Skeletal muscle tissue (tissue), 4 donors: Measurements from ENCODE around the gene RALB. TPM values are rescaled to one million over a fixed set of nuclear protein-coding genes. Genes with fewer than 3 reads are reported as not detected.
A peak's percentile ranks its signal among the peaks of the same experiment; 100 is the strongest.

Experiments used
- H3K27ac ChIP-seq: one replicate; pipeline ENCODE4 v1.7.0; 2013; ENCODE audit warnings: mild to moderate bottlenecking, low read depth, low read length, inconsistent platforms
- H3K27me3 ChIP-seq, 3 donors: one replicate each; pipeline ENCODE4 v1.7.0; 2013; ENCODE audit warnings: low read length in 3 of 3; ENCODE audit not compliant: control insufficient read depth in 3 of 3, insufficient read depth in 3 of 3
- H3K36me3 ChIP-seq, 3 donors: one replicate each; pipeline ENCODE4 v1.7.0; 2013; ENCODE audit warnings: low read length in 3 of 3; ENCODE audit not compliant: control insufficient read depth in 3 of 3, insufficient read depth in 3 of 3
- H3K4me1 ChIP-seq, 3 donors: one replicate each; pipeline ENCODE4 v1.7.0; 2013; ENCODE audit warnings: low read length in 3 of 3, mild to moderate bottlenecking in 3 of 3; ENCODE audit not compliant: control insufficient read depth in 3 of 3, insufficient read depth in 3 of 3
- H3K4me3 ChIP-seq, 3 donors: one replicate each; pipeline ENCODE4 v1.7.0; 2013; ENCODE audit warnings: low read length in 3 of 3
- H3K9ac ChIP-seq, 3 donors: one replicate each; pipeline ENCODE4 v1.7.0; 2013; ENCODE audit warnings: low read length in 3 of 3, mild to moderate bottlenecking in 3 of 3, moderate library complexity in 2 of 3, low read depth in 1 of 3
- H3K9me3 ChIP-seq, 3 donors: one replicate each; pipeline ENCODE4 v1.7.0; 2013; ENCODE audit warnings: low read length in 3 of 3; ENCODE audit not compliant: control insufficient read depth in 3 of 3
- total RNA-seq: library from RNA; depleted of rRNA; stranded (reverse); fragments of >200 nt; gene quantifications from one replicate; pipeline ENCODE4 v1.2.3, GENCODE V29; 2014
- donor health status: Osteomylitis.

Gene RALB
- total RNA-seq, 1 donor from 2014 or later = 36.0 TPM

DNA sequence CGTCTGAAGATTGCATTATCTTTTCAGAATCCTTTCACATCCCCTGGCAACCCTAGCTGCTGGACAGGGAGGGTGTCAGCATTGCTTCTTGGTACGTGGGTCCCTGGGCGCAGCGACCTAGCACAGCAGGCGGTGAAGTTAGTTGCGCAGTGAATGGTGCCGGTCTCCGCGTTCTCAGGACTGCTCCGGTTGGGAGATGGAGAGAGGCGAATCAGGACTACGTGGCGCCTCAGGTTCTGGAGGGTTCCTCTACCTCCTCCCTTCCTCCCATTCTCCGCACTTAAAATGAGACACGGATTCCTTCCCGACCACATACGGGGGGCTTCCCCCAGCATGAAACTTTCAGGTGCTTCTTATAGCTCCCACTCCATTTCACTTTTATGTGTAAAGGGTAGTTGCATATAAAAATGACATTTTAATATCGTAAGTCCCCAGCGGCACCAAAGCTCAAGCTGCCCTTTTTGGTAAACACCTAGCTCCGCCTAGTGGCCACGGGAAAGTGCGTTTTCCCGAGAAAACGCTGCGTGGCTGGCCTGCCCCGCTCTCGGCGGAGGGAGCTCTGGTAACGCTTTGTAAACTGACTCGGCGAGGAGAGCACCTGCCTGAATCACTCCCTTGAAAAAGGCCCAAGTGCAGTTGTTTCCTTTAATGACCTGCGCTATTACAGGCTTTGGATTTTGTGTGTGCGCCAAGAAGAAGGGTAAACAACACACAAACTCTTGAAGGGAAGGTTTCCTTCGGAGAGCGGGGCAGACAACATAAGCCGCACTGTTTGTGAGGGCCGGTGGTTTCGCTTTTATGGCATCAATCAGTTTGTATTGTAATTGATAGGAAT, 60.4 kb downstream of the RALB start:
- Histone ChIP-seq H3K4me3 (peak overlapping the region; percentile 62 to 84 (median 80)), H3K9ac (peak overlapping the region; percentile 66 to 82 (median 69)), H3K4me1 (peaks cover 11 to 19% (median 16%) of the 10 kb centered on the region in 3 donors), H3K27ac (peak overlapping the region; percentile 34), H3K9me3 (no peaks in the 10 kb centered on the region), H3K36me3 (no peaks in the 10 kb centered on the region), H3K27me3 (no peaks in the 10 kb centered on the region)

DNA sequence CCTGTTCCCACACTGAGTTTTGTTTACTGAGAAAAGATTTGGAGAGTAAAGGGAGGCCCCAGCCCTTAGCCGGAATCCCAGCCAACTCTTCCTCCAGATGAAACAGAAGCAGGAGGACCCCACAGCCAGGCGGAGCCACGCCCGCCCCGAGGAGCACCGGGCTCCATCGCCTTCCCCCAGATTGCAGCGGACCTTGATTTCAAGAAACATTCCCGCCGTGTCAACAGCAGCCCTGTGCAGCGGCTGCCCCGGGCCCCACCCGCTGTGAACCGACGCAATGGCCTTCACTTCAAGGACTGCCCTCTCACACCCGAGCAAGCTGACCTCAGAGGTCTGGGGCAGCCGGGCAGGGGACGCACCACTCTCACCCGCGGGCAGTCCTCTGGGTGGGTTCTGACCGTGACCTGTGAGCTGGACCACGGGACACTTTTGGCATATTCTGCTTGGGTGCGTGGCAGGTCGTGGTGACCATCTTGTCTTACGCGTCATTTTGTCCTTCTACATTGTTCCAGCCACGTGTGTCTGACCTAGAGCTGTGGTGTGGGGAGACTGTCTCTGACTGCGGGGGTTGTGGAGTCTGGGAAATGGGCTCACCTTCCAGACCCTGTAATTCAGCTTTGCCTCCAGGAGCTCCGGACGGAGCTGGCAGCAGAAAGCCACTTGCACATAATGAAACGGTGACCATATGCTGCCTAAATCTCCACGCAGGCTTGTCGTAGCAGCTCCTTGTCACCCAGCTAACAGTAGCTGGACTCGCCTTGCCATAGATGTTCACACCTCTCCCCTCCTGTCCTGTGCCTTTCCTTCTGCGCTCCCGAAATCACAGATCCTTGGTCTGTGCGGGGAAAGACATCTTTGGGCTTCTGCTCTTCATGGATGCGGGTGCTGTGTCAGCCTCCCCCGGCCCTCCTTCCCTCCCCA, 61.3 kb downstream of the RALB start:
- no peaks in the 10 kb centered on the region for H3K27me3 ChIP-seq
- H3K27ac ChIP-seq = peak overlapping the region; percentile 34
- peak overlapping the region; percentile 66 to 82 (median 69) for H3K9ac ChIP-seq
- peaks cover 11 to 21% (median 16%) of the 10 kb centered on the region in 3 donors for H3K4me1 ChIP-seq
- peak overlapping the region; percentile 62 to 84 (median 80) for H3K4me3 ChIP-seq
- no peaks in the 10 kb centered on the region for H3K36me3 ChIP-seq
- no peaks in the 10 kb centered on the region for H3K9me3 ChIP-seq

DNA sequence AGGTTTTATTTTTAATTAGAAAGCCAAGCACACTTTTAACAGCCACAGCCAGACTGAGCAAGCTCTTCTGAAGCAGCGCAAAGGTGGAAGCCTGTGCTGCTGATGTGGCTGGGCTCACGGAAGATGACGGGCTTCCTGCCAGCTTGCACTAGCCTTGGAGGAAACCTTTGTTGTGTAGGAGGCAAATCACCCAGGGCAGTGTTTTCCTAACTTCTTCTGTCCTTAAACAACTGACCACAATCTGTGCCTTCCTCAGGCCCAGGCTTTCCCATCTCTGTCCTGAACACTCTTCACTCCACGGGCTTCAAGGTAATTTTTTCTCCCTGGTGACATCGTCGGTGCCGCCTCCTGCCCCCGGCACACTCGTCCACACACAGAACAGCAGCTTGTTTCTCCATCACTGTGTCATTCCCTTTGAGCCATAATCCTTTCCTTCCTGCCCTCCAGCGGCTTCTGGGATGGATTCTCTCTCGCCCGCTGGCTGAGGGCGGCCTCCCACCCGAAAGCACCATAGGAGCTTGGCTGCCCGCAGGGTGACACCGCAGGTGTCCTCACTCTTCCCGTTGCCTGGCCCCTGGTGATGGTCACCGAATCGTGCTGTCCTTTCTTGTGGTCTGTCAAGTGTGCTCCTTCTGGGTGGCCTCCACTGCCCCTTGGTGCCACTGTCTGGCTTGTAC, 62.2 kb downstream of the RALB start:
- H3K4me1 ChIP-seq = peaks cover 14 to 28% (median 16%) of the 10 kb centered on the region in 3 donors
- no peak overlapping the region for H3K4me3 ChIP-seq
- no peaks in the 10 kb centered on the region for H3K27me3 ChIP-seq
- H3K36me3 ChIP-seq = no peaks in the 10 kb centered on the region
- no peaks in the 10 kb centered on the region for H3K9me3 ChIP-seq
- H3K9ac ChIP-seq = no peak overlapping the region
- no peak overlapping the region for H3K27ac ChIP-seq

DNA sequence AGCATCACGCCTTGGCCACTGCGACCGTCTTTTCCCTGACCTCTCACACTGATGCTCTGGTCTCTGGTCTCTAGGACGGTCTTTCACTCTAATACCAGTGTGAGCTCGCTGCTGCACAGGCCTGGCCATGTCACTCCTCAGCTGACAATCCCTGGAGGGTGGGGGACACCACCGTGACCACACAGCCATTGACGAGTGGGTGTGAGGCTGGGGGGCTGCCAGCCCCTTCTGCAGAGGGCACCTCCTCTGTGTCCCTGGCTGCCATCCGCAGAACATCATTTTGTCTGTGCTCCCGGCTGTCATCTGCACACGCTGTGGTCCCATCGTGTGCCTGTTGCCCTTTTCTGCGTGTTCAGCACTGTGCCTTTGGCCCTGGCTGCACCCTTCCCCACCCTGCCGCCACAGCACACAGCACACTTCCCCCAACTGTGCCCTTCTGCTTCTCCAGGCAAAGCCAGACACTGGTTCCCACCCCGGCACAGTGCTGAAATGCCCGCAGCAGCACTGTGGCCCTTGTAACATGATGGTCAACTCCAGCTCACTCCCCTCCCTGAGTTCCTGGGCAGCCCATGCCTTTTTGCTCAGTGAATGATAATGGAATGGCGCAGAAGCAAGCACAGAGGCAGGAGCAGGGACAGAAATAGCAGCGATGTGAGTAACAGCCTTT, 62.8 kb downstream of the RALB start:
- Histone ChIP-seq H3K36me3 (no peaks in the 10 kb centered on the region), H3K4me1 (peaks cover 14 to 31% (median 16%) of the 10 kb centered on the region in 3 donors), H3K4me3 (no peak overlapping the region), H3K27me3 (no peaks in the 10 kb centered on the region), H3K27ac (no peak overlapping the region), H3K9me3 (no peaks in the 10 kb centered on the region), H3K9ac (no peak overlapping the region)

DNA sequence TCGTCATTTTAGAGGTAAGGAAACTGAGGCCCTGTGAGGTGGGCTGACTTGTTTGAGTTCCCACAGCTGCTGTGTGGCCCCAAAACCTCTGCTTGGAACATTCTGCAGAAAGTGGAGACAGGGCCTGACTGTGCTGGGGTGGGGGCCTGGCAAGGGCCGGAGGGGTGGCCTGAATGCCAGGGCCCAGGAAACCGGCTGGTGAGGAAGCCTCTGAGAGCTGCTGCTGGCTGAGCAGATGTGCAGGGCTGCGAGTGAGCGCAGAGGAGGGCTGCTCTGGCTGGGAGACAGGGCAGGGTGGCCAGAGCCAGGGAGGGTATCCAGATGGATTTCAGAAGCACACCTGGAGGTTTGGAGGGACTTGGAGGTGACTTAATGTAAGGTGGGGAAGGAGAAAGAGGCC, 63.4 kb downstream of the RALB start:
- Histone ChIP-seq H3K4me1 (peaks cover 14 to 31% (median 16%) of the 10 kb centered on the region in 3 donors), H3K27me3 (no peaks in the 10 kb centered on the region)

DNA sequence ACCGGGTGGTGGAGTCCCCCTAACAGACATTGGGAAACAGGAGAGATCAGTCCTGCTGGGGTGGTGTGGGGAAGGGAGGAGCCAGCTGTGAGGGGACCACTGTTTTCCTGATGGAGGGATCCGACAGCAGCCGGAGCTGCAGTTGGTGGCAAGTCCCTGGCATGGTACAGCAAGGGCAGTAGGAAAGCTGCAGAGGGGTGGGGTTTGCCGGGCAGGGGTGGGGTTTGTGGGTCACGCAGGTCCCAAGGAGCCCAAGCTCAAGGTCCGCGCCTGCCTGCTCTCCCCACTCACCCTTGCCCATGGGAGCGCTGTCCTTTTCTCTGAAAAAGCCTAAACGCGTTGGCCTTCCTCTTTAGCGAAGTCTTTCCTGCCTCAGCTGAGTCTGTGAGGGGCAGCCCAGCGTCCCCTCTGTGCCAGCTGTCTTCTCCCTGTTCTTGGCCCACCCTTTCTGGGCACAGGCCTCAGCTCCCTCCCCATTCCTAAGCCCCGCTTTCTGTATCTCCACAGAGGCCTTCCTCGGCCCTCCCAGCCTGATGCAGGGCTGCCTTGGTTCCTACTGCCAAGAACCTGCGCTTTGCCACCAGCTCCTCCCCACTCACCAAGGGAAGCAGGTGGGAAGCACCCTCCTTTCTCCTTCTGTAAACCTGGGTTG, 64.0 kb downstream of the RALB start:
- Histone ChIP-seq H3K9ac (no peak overlapping the region), H3K9me3 (no peaks in the 10 kb centered on the region), H3K27ac (no peak overlapping the region), H3K36me3 (no peaks in the 10 kb centered on the region), H3K4me1 (peaks cover 14 to 31% (median 16%) of the 10 kb centered on the region in 3 donors), H3K4me3 (no peak overlapping the region), H3K27me3 (no peaks in the 10 kb centered on the region)

More for the DNA sequence above, 63.4 kb downstream of the RALB start:
- Histone ChIP-seq H3K4me3 (no peak overlapping the region), H3K9ac (no peak overlapping the region), H3K27ac (no peak overlapping the region), H3K9me3 (no peaks in the 10 kb centered on the region), H3K36me3 (no peaks in the 10 kb centered on the region)

DNA sequence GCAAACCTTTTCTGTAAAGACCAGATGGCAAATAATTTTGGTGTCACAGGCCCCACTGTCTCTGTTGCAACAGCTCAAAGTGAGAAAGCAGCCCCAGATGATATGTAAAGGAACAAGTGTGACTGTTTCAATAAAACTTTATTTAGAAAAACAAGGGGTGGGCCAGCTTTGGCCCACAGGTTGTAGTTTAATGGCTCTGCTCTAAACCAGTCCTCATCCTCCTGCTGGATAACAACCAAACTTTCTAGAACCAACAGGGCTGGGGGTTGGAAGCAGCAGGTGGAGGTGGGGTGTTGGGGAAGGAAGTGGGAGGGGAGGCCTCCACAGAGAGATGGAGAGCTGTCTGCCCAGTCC, 64.5 kb downstream of the RALB start:
- H3K4me1 ChIP-seq = peaks cover 14 to 31% (median 16%) of the 10 kb centered on the region in 3 donors
- H3K27me3 ChIP-seq = no peaks in the 10 kb centered on the region
- H3K36me3 ChIP-seq = no peaks in the 10 kb centered on the region
- no peak overlapping the region for H3K9ac ChIP-seq
- H3K4me3 ChIP-seq = no peak overlapping the region
- H3K27ac ChIP-seq = no peak overlapping the region
- no peaks in the 10 kb centered on the region for H3K9me3 ChIP-seq

DNA sequence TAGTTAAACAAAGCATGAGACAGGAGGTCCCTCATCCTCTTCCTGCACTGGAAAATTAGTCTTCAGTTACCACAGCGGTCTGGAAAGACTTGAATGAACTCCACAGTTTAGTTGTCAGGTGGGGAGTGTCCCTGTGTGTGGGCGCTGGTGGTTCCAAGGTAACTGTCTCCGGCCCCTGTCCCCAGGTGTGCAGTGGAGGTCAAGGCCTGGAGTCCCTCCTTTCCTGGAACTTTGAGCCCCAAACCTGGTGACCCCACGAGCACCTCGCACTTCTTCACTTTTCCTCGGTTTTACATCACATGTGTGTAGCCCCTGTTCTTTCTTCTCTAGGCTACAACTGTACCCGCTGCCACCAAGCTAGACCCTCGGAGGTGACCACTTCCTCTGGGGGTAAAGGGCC, 65.3 kb downstream of the RALB start:
- Histone ChIP-seq H3K9ac (no peak overlapping the region), H3K27ac (no peak overlapping the region), H3K36me3 (no peaks in the 10 kb centered on the region), H3K4me3 (no peak overlapping the region), H3K27me3 (no peaks in the 10 kb centered on the region), H3K9me3 (no peaks in the 10 kb centered on the region), H3K4me1 (peaks cover 9 to 26% (median 10%) of the 10 kb centered on the region in 3 donors)

DNA sequence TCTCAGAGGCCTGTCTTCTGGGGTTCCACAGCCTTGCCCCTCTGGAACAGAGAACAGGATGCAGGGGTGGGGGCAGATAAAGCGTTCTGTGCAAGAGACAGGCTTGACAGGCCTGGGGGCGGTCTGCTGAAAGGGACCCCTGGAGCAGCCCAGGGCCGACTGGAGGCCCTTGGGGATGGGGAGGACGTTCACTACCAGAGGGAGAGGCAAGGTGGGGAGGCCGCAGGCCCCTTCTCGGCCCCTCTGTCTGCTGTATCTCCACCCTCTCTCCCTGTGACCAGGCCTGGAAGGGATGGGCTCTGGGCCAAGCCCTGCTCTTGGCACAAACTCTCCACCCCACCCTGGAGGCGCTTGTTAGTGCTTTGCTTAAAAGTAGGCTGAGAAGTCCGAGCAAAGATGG, 66.0 kb downstream of the RALB start:
- Histone ChIP-seq H3K4me1 (peaks cover 12 to 23% (median 13%) of the 10 kb centered on the region in 3 donors), H3K9ac (no peak overlapping the region), H3K4me3 (no peak overlapping the region), H3K9me3 (no peaks in the 10 kb centered on the region), H3K27me3 (no peaks in the 10 kb centered on the region), H3K36me3 (no peaks in the 10 kb centered on the region), H3K27ac (no peak overlapping the region)
